Left ventricle myocardium inferior (tissue), 1 donor: ENCODE measurements around the gene RMI2. TPM values are rescaled to one million over a fixed set of nuclear protein-coding genes. Genes with fewer than 3 reads are reported as not detected.

Experiments
- DNase-seq: peaks from one replicate; pipeline ENCODE4 v3.0.0-alpha.2; 2020
- H3K27ac ChIP-seq: fragments of 200-600 bp; replicated peaks from 2 replicates; pipeline ENCODE4 v1.8.0; 2021
- H3K27me3 ChIP-seq: fragments of 200-600 bp; 2 replicates; pipeline ENCODE4 v1.8.0; 2021; ENCODE audit warnings: low read depth
- H3K36me3 ChIP-seq: fragments of 200-600 bp; 2 replicates; pipeline ENCODE4 v1.8.0; 2021
- H3K4me1 ChIP-seq: fragments of 200-600 bp; 2 replicates; pipeline ENCODE4 v1.8.0; 2021
- H3K4me3 ChIP-seq: fragments of 200-600 bp; 2 replicates; pipeline ENCODE4 v1.8.0; 2021; ENCODE audit warnings: mild to moderate bottlenecking, moderate library complexity
- H3K9me3 ChIP-seq: fragments of 200-600 bp; replicated peaks from 2 replicates; pipeline ENCODE4 v1.8.0; 2021
- CTCF ChIP-seq: fragments of 200-600 bp; IDR thresholded peaks from 2 replicates; pipeline ENCODE4 v1.8.0; 2021; ENCODE audit warnings: antibody characterized with exemption, mild to moderate bottlenecking, borderline replicate concordance
- intact Hi-C: fragments of 100-400 bp; cut with micrococcal nuclease; formaldehyde crosslinking; loops from one replicate; pipeline ENCODE4 v1.11.0; 2022
- total RNA-seq: library from RNA; stranded (reverse); fragmentation: NEBNext Ultra II Directional; extraction: Animal tissue kit (Norgen Biotek cat#: 25700); gene quantifications from one replicate; pipeline ENCODE4 v1.2.1, GENCODE V29; 2021
- donor health status: DM: no; HTN: yes; CAD: no; lungs with severe emphysema.

RMI2 gene
- total RNA-seq, 1 donor from 2014 or later = 0.60 TPM

DNA sequence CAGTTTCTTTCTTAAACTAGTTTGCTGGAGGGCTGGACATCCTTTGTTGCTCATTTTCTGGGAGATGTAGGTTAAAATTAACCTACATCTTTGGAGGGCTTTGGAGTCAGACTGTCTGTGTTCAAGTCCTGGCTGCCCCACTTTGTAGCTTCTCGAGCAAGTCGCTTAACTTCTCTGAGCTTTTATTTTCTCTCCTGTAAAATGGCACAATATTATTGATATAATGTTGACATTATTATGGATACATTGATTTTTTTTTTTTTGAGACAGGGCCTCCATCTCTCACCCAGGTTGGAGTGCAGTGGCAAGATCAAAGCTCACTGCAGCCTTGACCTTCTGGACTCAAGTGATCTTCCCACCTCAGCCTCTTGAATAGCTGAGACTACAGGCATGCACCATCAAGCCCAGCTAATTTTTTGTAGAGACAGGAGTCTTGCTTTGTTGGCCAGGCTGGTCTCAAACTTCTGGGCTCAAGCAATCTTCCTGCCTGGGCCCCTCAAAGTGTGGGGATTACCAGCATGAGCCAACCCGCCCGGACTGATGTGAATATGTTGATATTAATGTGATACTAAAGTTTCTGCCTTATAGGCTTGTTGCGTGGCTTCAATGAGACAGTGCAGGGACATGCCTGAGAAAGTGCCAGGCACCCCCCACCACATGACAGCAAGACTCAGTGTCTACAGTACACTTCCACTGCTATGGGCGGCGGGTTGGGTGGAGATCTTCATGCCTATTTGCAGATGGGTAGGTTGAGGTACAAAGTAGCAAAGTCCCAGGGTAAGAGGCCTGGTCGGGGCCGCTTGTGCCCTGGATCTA lies 31.6 kb upstream of the RMI2 start:
- no peak for TF ChIP-seq CTCF
- Histone ChIP-seq H3K4me3 (no peak overlapping the region), H3K27me3 (no peaks in the 10 kb centered on the region), H3K4me1 (peaks cover 6% of the 10 kb centered on the region), H3K27ac (no peak overlapping the region), H3K36me3 (no peaks in the 10 kb centered on the region), H3K9me3 (no peaks in the 10 kb centered on the region)
- no peak for DNase-seq
- intact Hi-C loops = no loop called here

- DNase-seq = no peak
- Histone ChIP-seq H3K27me3 (no peaks in the 10 kb centered on the region), H3K9me3 (no peaks in the 10 kb centered on the region), H3K36me3 (no peaks in the 10 kb centered on the region), H3K4me3 (no peak overlapping the region), H3K27ac (no peak overlapping the region), H3K4me1 (peaks cover 6% of the 10 kb centered on the region)
- TF ChIP-seq CTCF = no peak
- intact Hi-C loops = no loop called here
Observed at GRCh38 chr16:11314309-11314894, 30.9 kb upstream of the RMI2 start.

DNA sequence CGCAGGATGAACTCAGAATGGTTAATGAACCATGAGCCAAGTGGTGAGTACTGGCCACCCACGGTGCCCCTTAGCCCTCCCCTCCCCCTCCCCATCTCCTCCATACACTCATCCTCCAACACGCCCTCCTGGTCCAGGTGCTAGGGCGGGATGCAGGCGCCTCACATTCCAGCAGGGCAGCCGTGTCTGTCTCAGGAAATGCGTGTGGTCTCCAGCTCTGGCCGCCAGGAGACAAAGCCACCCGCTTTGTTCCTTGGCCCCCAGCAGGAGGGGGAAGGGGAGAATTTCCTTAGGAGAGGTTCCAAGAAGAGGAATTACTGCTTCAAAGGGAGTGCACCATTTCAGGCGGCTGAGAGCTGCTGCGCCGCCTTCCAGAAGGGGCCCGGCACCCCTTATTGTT lies 29.7 kb upstream of the RMI2 start:
- no peak overlapping the region for H3K4me3 ChIP-seq
- no peak overlapping the region for H3K27ac ChIP-seq
- H3K9me3 ChIP-seq = no peaks in the 10 kb centered on the region
- peak; percentile 7 for TF ChIP-seq CTCF
- intact Hi-C loops = no loop called here
- H3K36me3 ChIP-seq = no peaks in the 10 kb centered on the region
- no peaks in the 10 kb centered on the region for H3K27me3 ChIP-seq
- H3K4me1 ChIP-seq = no peaks in the 10 kb centered on the region
- no peak for DNase-seq

DNA sequence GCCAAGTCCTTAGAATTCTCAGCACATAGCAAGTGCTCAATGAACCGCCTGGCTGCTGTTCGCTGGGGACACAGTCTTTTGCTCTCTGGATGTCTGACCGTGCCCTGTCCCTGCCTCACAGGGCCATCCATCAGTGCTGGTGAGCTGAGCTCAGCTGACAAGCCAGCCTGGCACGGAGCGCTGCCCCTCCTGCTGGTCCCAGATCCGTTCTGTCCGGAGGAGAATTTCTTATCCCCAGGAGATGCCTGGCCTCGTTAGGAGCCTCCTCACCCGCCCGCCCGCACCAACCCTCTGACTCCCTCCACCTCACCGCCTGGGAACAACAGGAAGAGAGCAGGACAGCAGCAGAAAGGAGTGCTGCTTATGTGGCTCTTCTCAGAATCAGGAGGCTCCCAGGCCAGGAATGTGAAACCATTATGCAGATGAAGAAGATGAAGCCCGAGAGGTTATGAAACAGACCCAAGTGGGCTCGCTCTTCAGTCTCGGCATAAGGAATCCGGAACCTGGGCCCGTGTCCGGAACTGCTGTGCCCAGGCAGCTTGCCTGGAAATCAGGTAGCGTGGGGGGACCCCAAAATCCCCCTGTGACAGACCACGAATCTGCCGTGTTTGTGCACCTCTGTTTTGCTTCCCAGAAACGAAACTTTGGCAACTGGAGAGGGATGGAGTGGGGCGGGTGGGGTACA lies 28.8 kb upstream of the RMI2 start:
- DNase-seq = no peak
- no peak for TF ChIP-seq CTCF
- Histone ChIP-seq H3K9me3 (no peaks in the 10 kb centered on the region), H3K4me1 (no peaks in the 10 kb centered on the region), H3K4me3 (no peak overlapping the region), H3K27ac (no peak overlapping the region), H3K36me3 (no peaks in the 10 kb centered on the region), H3K27me3 (no peaks in the 10 kb centered on the region)
- intact Hi-C loops = no loop called here

- no peaks in the 10 kb centered on the region for H3K36me3 ChIP-seq
- no peaks in the 10 kb centered on the region for H3K4me1 ChIP-seq
- no peak overlapping the region for H3K4me3 ChIP-seq
- no peak for DNase-seq
- intact Hi-C loops = no loop called here
- H3K9me3 ChIP-seq = no peaks in the 10 kb centered on the region
- H3K27ac ChIP-seq = no peak overlapping the region
- no peaks in the 10 kb centered on the region for H3K27me3 ChIP-seq
- TF ChIP-seq CTCF = no peak
Observed at GRCh38 chr16:11318817-11319216, 26.4 kb upstream of the RMI2 start.
